Measurements from ENCODE around the gene AKR7A2.

GRCh38 chr1:19349999-19350398 is 38.1 kb upstream of the AKR7A2 start:
- no peak for TF ChIP-seq TCF4 (CRISPR knock-in tag; IDR thresholded peaks at IDR 0.05; ENCODE audit: borderline replicate concordance)
- no peak for TF ChIP-seq ZNF565 (CRISPR knock-in tag; conservative IDR thresholded peaks at IDR 0.05; ENCODE audit: low read depth)
- no peak for TF ChIP-seq ARNTL (CRISPR knock-in tag; IDR thresholded peaks at IDR 0.05; ENCODE audit: borderline replicate concordance, low read depth)
- TF ChIP-seq ZFP30 (CRISPR knock-in tag; IDR thresholded peaks at IDR 0.05) = no peak
- no peak for TF ChIP-seq PATZ1 (CRISPR knock-in tag; IDR thresholded peaks at IDR 0.05; ENCODE audit: borderline replicate concordance)
- TF ChIP-seq TSHZ2 (CRISPR knock-in tag; IDR thresholded peaks at IDR 0.05) = no peak
- no peak for TF ChIP-seq CSRNP3 (CRISPR knock-in tag; IDR thresholded peaks at IDR 0.05)
- TF ChIP-seq POU6F1 (CRISPR knock-in tag; IDR thresholded peaks at IDR 0.05; ENCODE audit: borderline replicate concordance, low read depth) = no peak
- no peak for TF ChIP-seq ZFP3 (CRISPR knock-in tag; IDR thresholded peaks at IDR 0.05)
- TF ChIP-seq ZNF70 (CRISPR knock-in tag; IDR thresholded peaks at IDR 0.05) = no peak
- no peak for TF ChIP-seq OSR1 (CRISPR knock-in tag; IDR thresholded peaks at IDR 0.05)

All from SK-N-SH treated with all-trans-retinoic acid at 6 μM for 48 hours (cell line).